HFFc6 (cell line): ENCODE results near the gene ARVCF. TPM values are rescaled to one million over a fixed set of nuclear protein-coding genes. Genes with fewer than 3 reads are reported as not detected.

Experiments used
- DNase-seq: peaks from one replicate; pipeline ENCODE4 v3.0.0-alpha.2; 2018
- H3K27ac Mint-ChIP-seq: 2 replicates; pipeline ENCODE4 v1.8.0; 2020; ENCODE audit warnings: mild to moderate bottlenecking, mixed read lengths
- H3K27me3 Mint-ChIP-seq: 2 replicates; pipeline ENCODE4 v1.8.0; 2021; ENCODE audit warnings: mild to moderate bottlenecking, moderate library complexity, mixed read lengths; ENCODE audit not compliant: insufficient read depth
- H3K36me3 Mint-ChIP-seq: 2 replicates; pipeline ENCODE4 v1.8.0; 2021; ENCODE audit warnings: low read depth, mixed read lengths
- H3K4me1 Mint-ChIP-seq: 2 replicates; pipeline ENCODE4 v1.8.0; 2020; ENCODE audit warnings: low read depth, mixed read lengths
- H3K4me3 Mint-ChIP-seq: 2 replicates; pipeline ENCODE4 v1.8.0; 2020; ENCODE audit warnings: mild to moderate bottlenecking, moderate library complexity, mixed read lengths
- H3K9me3 Mint-ChIP-seq: 2 replicates; pipeline ENCODE4 v1.8.0; 2020; ENCODE audit warnings: mild to moderate bottlenecking, mixed read lengths
- CTCF ChIP-seq: fragments of 200-600 bp; sonication (generic); IDR thresholded peaks from 2 replicates; pipeline ENCODE4 v1.5.0; 2021; ENCODE audit warnings: antibody characterized with exemption, mild to moderate bottlenecking
- total RNA-seq, 6 experiments: library from RNA; stranded (reverse); fragmentation: NEBNext Ultra II Directional; extraction: Animal tissue kit (Norgen Biotek cat#: 25700); gene quantifications; 2 replicates in 1 of 6; 3 replicates in 5 of 6; pipeline ENCODE4 v1.2.3, GENCODE V29; 2021

The ARVCF gene
- total RNA-seq, 6 experiments from 2014 or later = 1.5 to 3.3 (median 2.0) TPM

- Mint-ChIP-seq H3K9me3 (no peaks in the 10 kb centered on the region), H3K27me3 (peaks cover 13% of the 10 kb centered on the region), H3K27ac (peak overlapping the region; percentile 92), H3K4me1 (peaks cover 18% of the 10 kb centered on the region), H3K4me3 (peak overlapping the region; percentile 95), H3K36me3 (no peaks in the 10 kb centered on the region)
- no peak for TF ChIP-seq CTCF
- DNase-seq = no peak
Measured at GRCh38 chr22:20022231-20022977, 5.8 kb upstream of the ARVCF start.

- H3K27ac Mint-ChIP-seq = peak overlapping the region; percentile 92
- peaks cover 18% of the 10 kb centered on the region for H3K4me1 Mint-ChIP-seq
- peaks cover 15% of the 10 kb centered on the region for H3K27me3 Mint-ChIP-seq
- DNase-seq = peak; percentile 73
- H3K36me3 Mint-ChIP-seq = no peaks in the 10 kb centered on the region
- peak overlapping the region; percentile 95 for H3K4me3 Mint-ChIP-seq
- no peaks in the 10 kb centered on the region for H3K9me3 Mint-ChIP-seq
- TF ChIP-seq CTCF = no peak
Measured at GRCh38 chr22:20021196-20022181, 4.9 kb upstream of the ARVCF start.

GRCh38 chr22:20020533-20021195 is 4.0 kb upstream of the ARVCF start, which contains the start of gene TANGO2:
Gene TANGO2, plus strand, starts transcription at chr22:20021110. Its CDS starts 15,689 bp downstream, at chr22:20036799.
- H3K27ac Mint-ChIP-seq = peak within 1 kb of the TSS; percentile 92
- no peak for TF ChIP-seq CTCF
- H3K27me3 Mint-ChIP-seq = peaks cover 15% of the 10 kb centered on the region
- H3K4me1 Mint-ChIP-seq = peaks cover 18% of the 10 kb centered on the region
- no peaks in the 10 kb centered on the region for H3K36me3 Mint-ChIP-seq
- DNase-seq = peak; percentile 86
- no peaks in the 10 kb centered on the region for H3K9me3 Mint-ChIP-seq
- peak within 1 kb of the TSS; percentile 95 for H3K4me3 Mint-ChIP-seq

GRCh38 chr22:20019661-20020532 is 3.3 kb upstream of the ARVCF start:
- peaks cover 18% of the 10 kb centered on the region for H3K4me1 Mint-ChIP-seq
- H3K9me3 Mint-ChIP-seq = no peaks in the 10 kb centered on the region
- H3K27ac Mint-ChIP-seq = peak overlapping the region; percentile 64; the same call in 1 of the 2 replicates

More at GRCh38 chr22:20019661-20020532, 3.3 kb upstream of the ARVCF start:
- no peak for TF ChIP-seq CTCF
- peaks cover 15% of the 10 kb centered on the region for H3K27me3 Mint-ChIP-seq
- DNase-seq = no peak
- H3K36me3 Mint-ChIP-seq = no peaks in the 10 kb centered on the region
- peak overlapping the region; percentile 83 for H3K4me3 Mint-ChIP-seq
